RPMI7951 (cell line): ENCODE data around the gene ORC3. TPM values are rescaled to one million over a fixed set of nuclear protein-coding genes. Genes with fewer than 3 reads are reported as not detected.
"Not testable (repeated sequence)": the region's sequence is repeated elsewhere in the genome, so short reads cannot be mapped to it uniquely, and the experiment has no call there.

Experiments used
- DNase-seq: peaks from one replicate; pipeline ENCODE4 v3.0.0-alpha.2; 2012; ENCODE audit warnings: low read depth
- total RNA-seq: library from RNA; depleted of rRNA; stranded (reverse); fragments of >200 nt; shearing (Covaris generic); gene quantifications from 2 replicates; pipeline ENCODE4 v1.2.3, GENCODE V29; 2014

ORC3 gene
- total RNA-seq, 1 experiment from 2014 or later, result 66.3 TPM

DNA sequence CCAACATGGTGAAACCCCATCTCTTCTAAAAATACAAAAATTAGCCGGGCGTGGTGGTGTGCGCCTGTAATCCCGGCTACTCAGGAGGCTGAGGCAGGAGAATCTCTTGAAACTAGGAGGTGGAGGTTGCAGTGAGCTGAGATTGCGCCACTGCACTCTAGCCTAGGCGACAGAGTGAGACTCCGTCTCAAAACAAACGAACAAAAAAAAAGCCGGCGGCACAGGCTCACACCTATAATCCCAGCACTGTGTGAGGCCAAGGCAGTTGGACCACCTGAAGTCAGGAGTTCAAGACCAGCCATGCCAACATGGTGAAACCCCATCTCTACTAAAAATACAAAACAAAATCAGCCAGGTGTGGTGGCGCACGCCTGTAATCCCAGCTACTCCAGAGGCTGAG is 106.9 kb downstream of the ORC3 start:
- not testable (repeated sequence) for DNase-seq

DNA sequence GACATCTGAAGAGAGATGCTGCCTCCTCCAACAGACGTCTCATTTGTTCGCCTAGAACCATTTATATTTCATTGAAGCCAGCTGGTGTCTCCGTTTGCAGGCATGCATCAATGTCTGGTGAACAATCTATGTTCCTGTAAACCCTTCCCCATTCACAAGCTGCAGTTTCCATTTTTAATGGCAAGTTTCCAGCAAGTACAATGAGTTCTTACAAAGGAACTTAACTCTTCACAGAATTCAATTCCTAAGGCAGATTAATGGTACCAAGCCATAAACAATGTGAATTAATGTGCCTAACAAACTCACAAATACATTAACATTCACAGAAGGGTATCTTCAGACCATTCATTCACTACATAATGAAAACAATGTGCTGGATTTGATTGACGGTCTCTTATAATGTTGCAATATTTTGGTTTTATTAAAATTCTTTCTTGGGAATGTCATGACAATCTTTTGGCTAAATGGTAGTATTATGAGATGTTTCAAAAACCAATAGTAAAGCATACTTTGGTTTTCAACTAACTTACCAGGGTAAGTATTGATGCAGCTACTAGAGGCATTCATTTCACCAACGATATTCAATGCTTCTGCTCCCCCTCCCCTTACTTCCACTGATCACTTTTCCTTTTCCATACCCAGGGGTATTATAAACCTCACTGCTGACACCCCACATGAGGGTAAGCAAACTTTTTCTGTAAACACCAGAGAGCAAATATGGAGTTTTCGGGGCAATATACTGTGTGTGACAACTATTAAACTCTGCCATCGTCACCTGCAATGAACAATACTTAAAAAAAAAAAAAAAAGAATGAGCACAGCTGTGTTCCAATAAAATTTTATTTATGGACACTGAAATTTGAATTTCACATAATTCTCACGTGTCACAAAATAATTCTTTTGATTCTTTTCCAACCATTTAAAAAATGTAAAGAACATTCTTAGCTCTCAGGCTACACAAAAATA is 107.9 kb downstream of the ORC3 start:
- peak; percentile 68 for DNase-seq

GRCh38 chr6:87698547-87699006 is 108.6 kb downstream of the ORC3 start:
- DNase-seq, result peak; percentile 26

DNA sequence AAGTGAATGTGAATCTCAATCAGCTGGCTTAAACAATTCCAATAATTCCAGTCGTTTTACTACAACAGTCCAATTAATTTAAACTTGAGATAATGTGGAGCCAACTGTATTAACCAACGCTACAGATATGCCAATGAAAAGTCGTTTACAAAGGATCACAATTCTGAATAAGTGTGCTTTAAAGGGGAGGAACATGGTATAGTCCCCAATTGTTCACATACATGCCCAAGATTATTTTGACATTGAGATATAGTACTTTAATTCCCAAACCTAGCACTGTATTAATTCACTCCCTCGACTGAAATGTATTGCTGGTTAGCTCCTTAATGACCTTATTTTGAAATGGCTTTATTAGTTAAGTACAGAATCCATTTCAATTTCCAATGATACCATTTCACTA is 109.6 kb downstream of the ORC3 start:
- no peak for DNase-seq

- DNase-seq, result peak; percentile 80
Measured at GRCh38 chr6:87700397-87701343, 110.7 kb downstream of the ORC3 start.

- no peak for DNase-seq
Measured at GRCh38 chr6:87701344-87701675, 111.4 kb downstream of the ORC3 start.

- peak; percentile 99 for DNase-seq
Measured at GRCh38 chr6:87701676-87702588, 112.0 kb downstream of the ORC3 start, which contains the start of gene AKIRIN2. TSS of gene AKIRIN2 (minus strand) at chr6:87702233. CDS start at chr6:87701684, 549 bp downstream.

DNA sequence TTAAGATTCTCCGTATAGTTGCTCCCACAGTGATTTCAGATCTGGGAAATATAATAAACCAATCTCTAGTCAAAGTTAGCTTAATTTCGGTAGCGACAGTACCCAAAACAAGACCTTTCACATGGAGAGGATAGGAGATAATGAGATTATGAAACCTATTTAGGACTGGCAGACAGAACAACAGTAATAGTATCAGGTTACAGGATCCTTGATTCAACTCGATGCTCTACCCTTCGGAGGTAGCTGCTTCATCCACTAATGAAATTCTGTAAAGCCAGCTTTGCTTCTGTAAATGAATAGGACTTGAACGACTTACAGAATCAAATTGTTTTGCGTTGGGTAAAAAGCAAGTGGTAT is 112.6 kb downstream of the ORC3 start:
- peak; percentile 80 for DNase-seq

DNA sequence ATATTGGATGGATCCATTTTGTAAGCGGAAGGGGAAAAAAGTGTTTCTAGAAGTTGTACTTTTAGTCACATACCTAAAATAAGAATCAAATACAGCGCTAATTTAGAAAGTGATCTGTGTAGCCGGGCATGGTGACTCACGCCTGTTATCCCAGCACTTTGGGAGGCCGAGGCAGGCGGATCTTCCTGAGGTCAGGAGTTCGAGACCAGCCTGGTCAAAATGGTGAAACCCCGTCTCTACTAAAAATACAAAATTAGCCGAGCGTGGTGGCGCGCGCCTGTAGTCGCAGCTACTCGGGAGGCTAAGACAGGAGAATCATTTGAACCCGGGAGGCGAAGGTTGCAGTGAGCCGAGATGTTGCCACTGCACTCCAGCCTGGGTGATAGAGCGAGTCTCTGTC is 113.1 kb downstream of the ORC3 start:
- not testable (repeated sequence) for DNase-seq

DNA sequence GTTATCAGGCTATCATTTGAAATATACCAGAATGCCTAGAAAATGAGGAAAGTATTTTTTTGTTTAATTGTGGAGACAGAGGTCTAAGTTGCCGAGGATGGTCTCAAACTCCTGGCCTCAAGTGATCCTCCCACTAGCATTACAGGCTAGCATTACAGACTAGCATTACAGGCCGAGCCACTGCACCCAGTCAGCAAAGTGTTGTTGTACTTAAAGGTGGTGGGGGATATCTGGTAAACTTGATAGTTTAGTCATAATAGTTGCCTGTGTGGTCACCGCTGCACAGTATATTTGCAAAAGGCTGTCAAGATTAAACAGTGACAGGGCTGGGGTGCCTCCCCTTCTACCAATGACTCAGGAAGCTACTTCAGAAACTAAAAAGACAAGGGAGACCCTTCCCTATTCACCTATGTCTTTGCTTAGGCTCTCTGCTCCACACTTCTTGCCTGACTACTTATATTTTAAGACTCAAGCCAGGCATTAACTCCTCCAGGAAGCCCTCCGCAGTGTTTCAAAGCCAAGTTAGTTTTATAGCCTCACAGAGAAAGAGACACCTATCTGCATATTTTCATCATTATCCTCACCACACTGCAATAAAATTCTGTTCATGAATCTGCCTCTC is 115.2 kb downstream of the ORC3 start:
- DNase-seq, result peak; percentile 8

DNA sequence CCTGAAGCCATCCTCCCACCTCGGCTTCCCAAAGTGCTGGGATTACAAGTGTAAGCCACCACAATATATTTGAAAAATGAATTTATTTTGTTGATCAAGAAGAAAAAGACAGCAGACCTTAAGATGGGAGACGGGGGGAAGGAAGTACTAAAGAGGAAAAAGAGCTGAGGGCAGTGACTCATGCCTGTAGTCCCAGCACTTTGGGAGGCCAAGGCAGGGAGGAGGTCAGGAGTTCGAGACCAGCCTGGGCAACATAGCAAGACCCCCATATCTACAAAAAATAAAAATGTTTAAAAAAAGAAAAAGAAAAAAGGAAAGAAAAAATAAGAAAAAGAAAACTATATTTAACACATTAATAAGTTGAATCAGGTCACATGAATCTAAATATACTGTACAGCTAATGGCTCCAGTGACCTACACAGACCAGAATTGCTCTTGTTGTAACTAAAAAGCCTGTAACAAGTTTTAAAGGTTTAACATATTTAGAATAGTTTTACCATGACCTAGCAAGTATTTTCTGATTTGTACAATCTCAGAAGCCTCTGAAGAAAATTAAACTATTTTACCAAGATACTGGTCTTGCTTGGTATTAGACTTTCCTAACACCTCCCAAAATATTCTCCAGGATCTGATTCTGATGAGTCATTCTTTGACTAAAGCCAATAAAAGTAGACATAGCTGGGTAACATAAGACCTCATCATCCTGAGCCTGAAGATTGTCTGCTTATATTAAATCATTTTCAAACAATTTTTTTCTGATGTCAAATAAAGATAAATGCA is 116.4 kb downstream of the ORC3 start:
- DNase-seq, result peak; percentile 53

DNA sequence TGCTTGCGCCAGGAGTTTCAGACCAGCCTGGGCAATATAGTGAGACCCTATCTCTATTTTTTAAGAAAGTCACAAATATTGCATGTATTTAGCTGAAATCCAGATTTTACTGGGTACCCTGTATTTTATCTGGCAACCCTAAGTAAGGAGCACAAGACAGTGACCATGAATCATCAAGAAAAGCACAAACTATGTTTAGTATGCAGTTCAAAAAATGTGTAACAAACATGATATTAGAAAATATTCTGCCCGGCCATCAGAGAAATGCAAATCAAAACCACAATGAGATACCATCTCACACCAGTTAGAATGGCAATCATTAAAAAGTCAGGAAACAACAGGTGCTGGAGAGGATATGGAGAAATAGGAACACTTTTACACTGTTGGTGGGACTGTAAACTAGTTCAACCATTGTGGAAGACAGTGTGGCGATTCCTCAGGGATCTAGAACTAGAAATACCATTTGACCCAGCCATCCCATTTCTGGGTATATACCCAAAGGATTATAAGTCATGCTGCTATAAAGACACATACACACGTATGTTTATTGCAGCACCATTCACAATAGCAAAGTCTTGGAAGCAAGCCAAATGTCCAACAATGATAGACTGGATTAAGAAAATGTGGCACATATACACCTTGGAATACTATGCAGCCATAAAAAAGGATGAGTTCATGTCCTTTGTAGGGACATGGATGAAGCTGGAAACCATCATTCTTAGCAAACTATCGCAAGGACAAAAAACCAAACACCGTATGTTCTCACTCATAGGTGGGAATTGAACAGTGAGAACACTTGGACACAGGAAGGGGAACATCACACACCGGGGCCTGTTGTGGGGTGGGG is 118.9 kb downstream of the ORC3 start:
- not testable (repeated sequence) for DNase-seq

DNA sequence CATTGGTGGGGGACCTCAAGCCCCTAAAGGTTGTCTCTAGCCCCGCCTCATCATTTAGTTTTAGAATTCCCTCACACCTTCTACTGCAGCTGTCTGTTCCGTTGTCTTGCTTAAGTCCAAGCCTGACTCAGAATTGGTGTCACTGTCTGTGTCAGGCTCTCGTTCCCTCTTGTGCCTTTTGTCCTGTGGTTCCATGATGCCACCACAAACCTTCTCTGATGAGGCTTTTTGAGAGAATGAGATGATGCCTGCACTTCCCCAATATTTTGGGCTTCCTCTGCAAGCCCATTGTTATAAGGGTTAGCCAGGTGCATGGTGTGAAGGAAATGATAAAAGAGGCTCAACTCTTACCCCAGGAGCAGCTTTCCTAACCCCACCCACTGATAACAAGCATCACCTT is 120.2 kb downstream of the ORC3 start:
- DNase-seq, result no peak

DNA sequence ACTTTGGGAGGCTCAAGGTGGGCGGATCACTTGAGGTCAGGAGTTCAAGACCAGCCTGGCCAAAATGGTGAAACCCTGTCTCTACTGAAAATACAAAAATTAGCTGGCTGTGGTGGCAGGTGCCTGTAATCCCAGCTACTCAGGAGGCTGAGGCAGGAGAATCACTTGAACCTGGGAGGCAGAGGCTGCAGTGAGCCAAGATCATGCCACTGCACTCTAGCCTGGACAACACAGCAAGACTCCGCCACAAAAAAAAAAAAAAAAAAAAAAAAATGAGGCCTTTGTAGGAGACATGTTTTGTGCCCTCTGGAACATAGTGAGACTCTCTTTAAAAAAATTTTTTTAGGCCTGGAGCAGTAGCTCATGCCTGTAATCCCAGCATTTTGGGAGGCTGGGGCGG is 122.8 kb downstream of the ORC3 start:
- not testable (repeated sequence) for DNase-seq

DNA sequence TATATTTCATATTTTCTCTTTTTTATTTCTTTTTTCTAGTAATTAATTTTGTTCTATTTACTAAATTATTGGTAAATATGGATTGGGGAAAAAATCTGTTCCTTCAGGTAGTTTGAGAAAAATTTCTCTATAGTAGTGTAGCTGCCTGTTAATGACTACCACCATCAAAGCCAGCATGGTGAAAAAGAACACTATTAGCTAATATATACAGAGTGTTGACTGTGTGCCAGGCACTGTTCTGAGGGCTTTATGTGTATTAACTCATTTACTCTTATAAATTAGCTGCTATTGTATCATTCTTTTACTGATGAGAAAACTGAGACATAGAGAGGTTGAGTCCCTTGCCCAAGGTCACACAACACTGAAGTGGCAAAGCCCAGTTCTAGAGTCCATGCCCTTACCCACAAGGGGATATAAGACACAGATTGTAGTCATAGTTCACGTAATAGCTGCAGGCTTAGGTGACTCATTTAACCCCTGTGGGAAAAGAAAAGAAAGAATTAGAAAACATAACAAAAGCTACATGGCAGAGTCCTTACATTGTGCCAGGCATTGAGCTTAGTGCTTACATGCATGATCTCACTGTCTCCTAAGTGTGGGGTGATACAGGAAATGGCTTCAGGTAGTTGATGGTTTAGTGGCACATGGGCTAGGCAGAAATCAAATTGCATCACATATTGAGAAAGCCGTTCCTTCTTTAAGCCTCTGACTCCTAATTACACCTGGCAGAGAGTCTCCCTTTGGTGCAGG is 124.3 kb downstream of the ORC3 start:
- peak; percentile 82 for DNase-seq
